NCI-H2227 treated with DMSO at 0.1 percent for 48 hours (cell line): Measurements from ENCODE around the gene TMEM240.
"Not testable (repeated sequence)": the region's sequence is repeated elsewhere in the genome, so short reads cannot be mapped to it uniquely, and the experiment has no call there.

Source experiments
- DNase-seq: peaks from one replicate; lab custom pipeline; 2025; lab: John Stamatoyannopoulos, UW

TMEM240 gene

GRCh38 chr1:1540818-1541628 lies 599 bp upstream of the TMEM240 start:
- no peak for DNase-seq

- DNase-seq = no peak
Measured at GRCh38 chr1:1539310-1540089, 924 bp downstream of the TMEM240 start.

- no peak for DNase-seq
Measured at GRCh38 chr1:1538989-1539309, 1.5 kb downstream of the TMEM240 start.

GRCh38 chr1:1538334-1538733 lies 2.1 kb downstream of the TMEM240 start:
- no peak for DNase-seq

- no peak for DNase-seq
Measured at GRCh38 chr1:1537626-1538250, 2.7 kb downstream of the TMEM240 start.

GRCh38 chr1:1536938-1537546 lies 3.4 kb downstream of the TMEM240 start:
- DNase-seq = no peak

- DNase-seq = no peak
Measured at GRCh38 chr1:1536019-1536937, 4.1 kb downstream of the TMEM240 start.

- no peak for DNase-seq
Measured at GRCh38 chr1:1535201-1536018, 5.0 kb downstream of the TMEM240 start.

- DNase-seq = no peak
Measured at GRCh38 chr1:1534401-1535154, 5.8 kb downstream of the TMEM240 start.

GRCh38 chr1:1533894-1534291 lies 6.5 kb downstream of the TMEM240 start:
- DNase-seq = not testable (repeated sequence)

- not testable (repeated sequence) for DNase-seq
Measured at GRCh38 chr1:1533176-1533893, 7.1 kb downstream of the TMEM240 start.

GRCh38 chr1:1531947-1532346 lies 8.5 kb downstream of the TMEM240 start:
- DNase-seq = no peak

GRCh38 chr1:1529936-1530335 lies 10.5 kb downstream of the TMEM240 start:
- no peak for DNase-seq

- DNase-seq = no peak
Measured at GRCh38 chr1:1529321-1529720, 11.1 kb downstream of the TMEM240 start.

- no peak for DNase-seq
Measured at GRCh38 chr1:1528301-1529267, 11.8 kb downstream of the TMEM240 start.

GRCh38 chr1:1527092-1527816 lies 13.2 kb downstream of the TMEM240 start:
- no peak for DNase-seq

GRCh38 chr1:1526476-1526875 lies 13.9 kb downstream of the TMEM240 start:
- not testable (repeated sequence) for DNase-seq
